Epithelial cell of umbilical artery (primary cell): ENCODE measurements around the gene TCEAL9. TPM values are rescaled to one million over a fixed set of nuclear protein-coding genes. Genes with fewer than 3 reads are reported as not detected.

Experiments used
- total RNA-seq: library from RNA; depleted of rRNA; stranded (reverse); fragments of >200 nt; gene quantifications from 2 replicates; pipeline ENCODE4 v1.2.3, GENCODE V29; 2014

The TCEAL9 gene
- 136 and 191 TPM in 2 replicates for total RNA-seq

GRCh38 chrX:103356130-103356798 lies at the start of gene TCEAL9:
TCEAL9 (plus strand) TSS chrX:103356506; CDS start chrX:103357685, 1,179 bp downstream.

GRCh38 chrX:103310555-103311398 lies 45.5 kb upstream of the TCEAL9 start, which contains the start of gene BEX2:
BEX2 (minus strand) TSS chrX:103310990; CDS start chrX:103309976, 1,014 bp downstream.

GRCh38 chrX:103329991-103330390 lies 26.3 kb upstream of the TCEAL9 start, which contains the start of gene TCEAL7:
TCEAL7 (plus strand) TSS chrX:103330239; CDS start chrX:103331404, 1,165 bp downstream.

GRCh38 chrX:103376118-103376978 lies 20.0 kb downstream of the TCEAL9 start, which contains the start of gene BEX3:
BEX3 (plus strand) TSS chrX:103376538; CDS start chrX:103377522, 984 bp downstream.

Other genes with a start within 250 kb of the TCEAL9 start
- gene BEX4, start 141.4 kb upstream of the TCEAL9 start, total RNA-seq: 29.9 and 33.4 TPM in 2 replicates
- gene TCEAL8, start 101.4 kb upstream of the TCEAL9 start, total RNA-seq: 102 and 106 TPM in 2 replicates
- gene TCEAL5, start 79.8 kb upstream of the TCEAL9 start, total RNA-seq: not detected in 2 replicates
- 1.5 TPM in 1 of 2 replicates, not detected in the other for gene BEX2, start 45.5 kb upstream of the TCEAL9 start, total RNA-seq
- gene TCEAL7, start 26.3 kb upstream of the TCEAL9 start, total RNA-seq: 5.5 and 18.4 TPM in 2 replicates
- 319 and 348 TPM in 2 replicates for gene BEX3, start 20.0 kb downstream of the TCEAL9 start, total RNA-seq
- not detected in 2 replicates for gene RAB40A, start 163.0 kb downstream of the TCEAL9 start, total RNA-seq
- gene TCEAL4, start 229.0 kb downstream of the TCEAL9 start, total RNA-seq: 42.2 and 57.8 TPM in 2 replicates